Activated CD8-positive, alpha-beta T cell treated with anti-CD3 and anti-CD28 coated beads, Interleukin-2, amount 10 ng/mL, durations not matched to agents 7 days and 5 days (primary cell): ENCODE measurements around the gene MAGED2. TPM values are rescaled to one million over a fixed set of nuclear protein-coding genes. Genes with fewer than 3 reads are reported as not detected.
"Not testable (repeated sequence)": the region's sequence is repeated elsewhere in the genome, so short reads cannot be mapped to it uniquely, and the experiment has no call there.

ENCODE experiments used
- ATAC-seq: fragments of 150-1000 bp; cut with Tn5 transposase; one replicate; pipeline ENCODE4 v1.10.0; 2021; ENCODE audit warnings: moderate library complexity
- CTCF ChIA-PET: fragments of 350-600 bp; sonication (Branson Sonifier 250); formaldehyde crosslinking; loops from one replicate; lab custom pipeline; 2021; ENCODE audit warnings: antibody characterized with exemption; lab: Charles Lee
- POLR2A ChIA-PET: fragments of 350-600 bp; sonication (Branson Sonifier 250); formaldehyde crosslinking; loops from one replicate; lab custom pipeline; 2021; ENCODE audit warnings: antibody characterized with exemption; lab: Charles Lee
- DNase-seq: peaks from one replicate; pipeline ENCODE4 v3.0.0-alpha.2; 2020
- H3K27ac Mint-ChIP-seq: one replicate; pipeline ENCODE4 v1.8.0; 2021; ENCODE audit warnings: mild to moderate bottlenecking, mixed read lengths
- H3K27me3 Mint-ChIP-seq: one replicate; pipeline ENCODE4 v1.8.0; 2021; ENCODE audit warnings: low read depth, mixed read lengths
- H3K36me3 Mint-ChIP-seq: one replicate; pipeline ENCODE4 v1.8.0; 2021; ENCODE audit warnings: low read depth, mixed read lengths
- H3K4me1 Mint-ChIP-seq: one replicate; pipeline ENCODE4 v1.8.0; 2021; ENCODE audit warnings: low read depth, mixed read lengths
- H3K4me3 Mint-ChIP-seq: one replicate; pipeline ENCODE4 v1.8.0; 2021; ENCODE audit warnings: mild to moderate bottlenecking, mixed read lengths
- H3K9me3 Mint-ChIP-seq: one replicate; pipeline ENCODE4 v1.8.0; 2022; ENCODE audit warnings: mixed read lengths; ENCODE audit not compliant: insufficient read depth
- total RNA-seq, 2 experiments: library from RNA; stranded (reverse); gene quantifications; one replicate each; pipeline ENCODE4 v1.2.3, GENCODE V29; 2021

MAGED2 gene
- total RNA-seq, 2 experiments from 2014 or later: 48.8 to 50.4 TPM

- H3K36me3 Mint-ChIP-seq: peaks cover 7% of the 10 kb centered on the region
- ChIA-PET CTCF (no interaction called here), POLR2A (no interaction called here)
- no peak overlapping the region for H3K4me3 Mint-ChIP-seq
- DNase-seq: no peak
- no peaks in the 10 kb centered on the region for H3K9me3 Mint-ChIP-seq
- peaks cover 8% of the 10 kb centered on the region for H3K4me1 Mint-ChIP-seq
- no peaks in the 10 kb centered on the region for H3K27me3 Mint-ChIP-seq
- no peak for ATAC-seq
- H3K27ac Mint-ChIP-seq: no peak overlapping the region
Measured at GRCh38 chrX:54820737-54821136, 13.2 kb downstream of the MAGED2 start.

GRCh38 chrX:54821310-54821709 is 13.8 kb downstream of the MAGED2 start:
- CTCF ChIA-PET: no interaction called here
- Mint-ChIP-seq H3K27ac (no peak overlapping the region), H3K4me3 (no peak overlapping the region), H3K4me1 (peaks cover 8% of the 10 kb centered on the region), H3K27me3 (no peaks in the 10 kb centered on the region), H3K36me3 (peaks cover 1% of the 10 kb centered on the region), H3K9me3 (no peaks in the 10 kb centered on the region)
- POLR2A ChIA-PET: no interaction called here
- DNase-seq: no peak
- no peak for ATAC-seq

DNA sequence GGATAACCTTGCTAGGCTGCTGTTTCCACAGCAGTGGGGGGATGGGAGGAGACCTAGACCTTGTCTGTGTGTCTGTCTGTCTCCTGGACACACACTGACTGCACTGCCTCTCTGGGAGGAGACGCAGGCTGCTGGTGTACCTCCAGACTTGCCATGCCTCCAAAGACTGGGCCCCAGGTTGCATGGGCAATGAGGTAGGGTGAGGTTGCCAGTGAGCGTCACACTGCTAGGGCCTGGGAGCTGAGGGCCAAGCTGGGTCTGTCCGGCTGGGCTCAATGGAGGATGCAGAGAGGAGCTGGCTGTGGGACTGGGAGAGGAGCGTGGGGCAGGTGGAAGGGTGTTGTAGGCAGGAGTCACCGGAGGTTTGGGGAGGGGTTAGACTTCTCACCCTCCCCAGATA is 16.6 kb downstream of the MAGED2 start:
- H3K36me3 Mint-ChIP-seq: no peaks in the 10 kb centered on the region
- ATAC-seq: no peak

GRCh38 chrX:54824722-54825121 is 17.2 kb downstream of the MAGED2 start:
- Mint-ChIP-seq H3K27ac (no peak overlapping the region), H3K9me3 (no peaks in the 10 kb centered on the region), H3K4me1 (no peaks in the 10 kb centered on the region), H3K27me3 (no peaks in the 10 kb centered on the region), H3K36me3 (no peaks in the 10 kb centered on the region), H3K4me3 (no peak overlapping the region)
- DNase-seq (no peak), ATAC-seq (no peak)
- CTCF ChIA-PET: no interaction called here
- POLR2A ChIA-PET: no interaction called here

More for the DNA sequence above, 16.6 kb downstream of the MAGED2 start:
- ChIA-PET CTCF (no interaction called here), POLR2A (no interaction called here)
- Mint-ChIP-seq H3K27ac (no peak overlapping the region), H3K4me3 (no peak overlapping the region), H3K9me3 (no peaks in the 10 kb centered on the region), H3K4me1 (peaks cover 3% of the 10 kb centered on the region), H3K27me3 (no peaks in the 10 kb centered on the region)
- DNase-seq: no peak

GRCh38 chrX:54825716-54826438 is 18.3 kb downstream of the MAGED2 start:
- Mint-ChIP-seq H3K36me3 (no peaks in the 10 kb centered on the region), H3K4me1 (no peaks in the 10 kb centered on the region), H3K27ac (no peak overlapping the region), H3K9me3 (no peaks in the 10 kb centered on the region), H3K4me3 (no peak overlapping the region), H3K27me3 (no peaks in the 10 kb centered on the region)
- ChIA-PET POLR2A (no interaction called here), CTCF (no interaction called here)
- no peak for ATAC-seq
- no peak for DNase-seq

GRCh38 chrX:54826598-54826997 is 19.1 kb downstream of the MAGED2 start:
- ChIA-PET POLR2A (no interaction called here), CTCF (no interaction called here)
- H3K36me3 Mint-ChIP-seq: no peaks in the 10 kb centered on the region
- no peak overlapping the region for H3K4me3 Mint-ChIP-seq
- H3K4me1 Mint-ChIP-seq: no peaks in the 10 kb centered on the region
- ATAC-seq (no peak), DNase-seq (no peak)
- H3K27ac Mint-ChIP-seq: no peak overlapping the region
- no peaks in the 10 kb centered on the region for H3K27me3 Mint-ChIP-seq
- no peaks in the 10 kb centered on the region for H3K9me3 Mint-ChIP-seq

GRCh38 chrX:54838583-54838982 is 31.0 kb downstream of the MAGED2 start:
- no peaks in the 10 kb centered on the region for H3K4me1 Mint-ChIP-seq
- ATAC-seq (no peak), DNase-seq (no peak)
- CTCF ChIA-PET: no interaction called here
- no peak overlapping the region for H3K4me3 Mint-ChIP-seq
- no peak overlapping the region for H3K27ac Mint-ChIP-seq
- peaks cover 2% of the 10 kb centered on the region for H3K27me3 Mint-ChIP-seq
- H3K9me3 Mint-ChIP-seq: no peaks in the 10 kb centered on the region
- POLR2A ChIA-PET: no interaction called here
- H3K36me3 Mint-ChIP-seq: no peaks in the 10 kb centered on the region

- DNase-seq, H3K4me3 Mint-ChIP-seq, ATAC-seq, CTCF ChIA-PET, H3K4me1 Mint-ChIP-seq, H3K27ac Mint-ChIP-seq, H3K9me3 Mint-ChIP-seq, POLR2A ChIA-PET, H3K27me3 Mint-ChIP-seq, H3K36me3 Mint-ChIP-seq: not testable (repeated sequence)
Measured at GRCh38 chrX:54841184-54841874, 33.8 kb downstream of the MAGED2 start.

DNA sequence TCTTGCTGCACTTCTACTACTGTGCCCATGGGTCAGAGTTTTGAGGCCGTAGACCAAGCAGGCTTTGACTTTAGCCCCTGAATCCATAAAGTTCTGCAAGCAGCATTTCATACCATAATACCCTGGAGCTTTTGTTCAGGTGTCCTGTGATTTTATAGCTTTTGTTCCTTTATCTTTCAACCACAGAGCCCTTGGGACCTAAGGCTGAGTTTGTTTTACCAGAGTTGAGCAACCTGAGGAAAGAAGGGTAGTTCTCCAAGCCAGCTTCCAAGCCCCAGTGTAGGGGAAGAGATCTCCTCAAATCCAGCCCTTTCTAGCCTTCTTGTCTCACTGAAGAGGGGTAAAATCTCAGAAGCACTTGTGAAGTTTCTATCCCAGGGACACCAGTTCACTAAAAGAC is 35.1 kb downstream of the MAGED2 start:
- H3K9me3 Mint-ChIP-seq: no peaks in the 10 kb centered on the region
- DNase-seq: no peak
- H3K27me3 Mint-ChIP-seq: no peaks in the 10 kb centered on the region
- H3K27ac Mint-ChIP-seq: no peak overlapping the region
- ATAC-seq: no peak
- H3K4me3 Mint-ChIP-seq: no peak overlapping the region
- H3K36me3 Mint-ChIP-seq: no peaks in the 10 kb centered on the region
- no peaks in the 10 kb centered on the region for H3K4me1 Mint-ChIP-seq
- POLR2A ChIA-PET: no interaction called here
- CTCF ChIA-PET: no interaction called here

GRCh38 chrX:54843050-54843449 is 35.5 kb downstream of the MAGED2 start:
- H3K4me1 Mint-ChIP-seq: no peaks in the 10 kb centered on the region
- H3K36me3 Mint-ChIP-seq: no peaks in the 10 kb centered on the region
- ChIA-PET CTCF (no interaction called here), POLR2A (no interaction called here)
- no peaks in the 10 kb centered on the region for H3K27me3 Mint-ChIP-seq
- no peaks in the 10 kb centered on the region for H3K9me3 Mint-ChIP-seq
- no peak for ATAC-seq
- DNase-seq: no peak
- H3K27ac Mint-ChIP-seq: no peak overlapping the region
- no peak overlapping the region for H3K4me3 Mint-ChIP-seq

DNA sequence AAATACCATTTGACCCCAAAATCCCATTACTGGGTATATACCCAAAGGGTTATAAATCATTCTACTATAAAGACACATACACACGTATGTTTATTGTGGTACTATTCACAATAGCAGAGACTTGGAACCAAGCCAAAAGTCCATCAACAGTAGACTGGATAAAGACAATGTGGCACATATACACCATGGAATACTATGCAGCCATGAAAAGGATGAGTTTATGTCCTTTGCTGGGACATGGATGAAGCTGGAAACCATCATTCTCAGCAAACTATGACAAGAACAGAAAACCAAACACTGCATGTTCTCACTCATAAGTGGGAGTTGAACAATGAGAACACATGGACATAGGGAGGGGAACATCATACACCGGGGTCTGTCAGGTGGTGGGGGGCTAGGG is 40.2 kb downstream of the MAGED2 start:
- CTCF ChIA-PET, H3K27me3 Mint-ChIP-seq, ATAC-seq, H3K4me1 Mint-ChIP-seq, DNase-seq, H3K36me3 Mint-ChIP-seq, H3K9me3 Mint-ChIP-seq, POLR2A ChIA-PET, H3K4me3 Mint-ChIP-seq, H3K27ac Mint-ChIP-seq: not testable (repeated sequence)

DNA sequence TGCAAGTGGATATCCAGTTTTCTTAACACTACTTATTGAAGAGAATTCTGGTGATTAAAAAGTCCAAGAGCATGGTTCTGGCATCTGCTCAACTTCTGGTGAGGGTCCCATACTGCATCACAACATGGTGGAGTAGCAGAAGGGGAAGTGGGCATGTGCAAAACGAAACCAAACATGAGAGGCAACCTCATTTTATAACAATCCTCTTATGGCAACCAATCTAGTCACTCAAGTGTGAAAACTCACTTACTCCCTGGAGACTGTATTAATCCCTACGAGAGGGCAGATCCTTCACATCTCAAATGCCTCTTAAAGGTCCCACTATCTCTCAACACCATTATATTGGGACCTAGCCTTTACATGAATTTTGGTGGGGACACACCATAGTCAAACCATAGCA is 57.7 kb downstream of the MAGED2 start:
- no peaks in the 10 kb centered on the region for H3K36me3 Mint-ChIP-seq
- H3K4me3 Mint-ChIP-seq: no peak overlapping the region
- no peaks in the 10 kb centered on the region for H3K9me3 Mint-ChIP-seq
- CTCF ChIA-PET: no interaction called here
- DNase-seq: no peak
- H3K27me3 Mint-ChIP-seq: no peaks in the 10 kb centered on the region
- ATAC-seq: no peak
- no peak overlapping the region for H3K27ac Mint-ChIP-seq
- H3K4me1 Mint-ChIP-seq: no peaks in the 10 kb centered on the region
- POLR2A ChIA-PET: no interaction called here
